GM19468 (cell line): Measurements from ENCODE around the gene FBLIM1.

Experiments
- ATAC-seq: cut with Tn5 transposase; IDR thresholded peaks from one replicate; pipeline ENCODE4 v1.9.1; 2021; ENCODE audit warnings: mild to moderate bottlenecking, moderate library complexity, moderate number of reproducible peaks; ENCODE audit not compliant: unreplicated experiment; ENCODE audit errors: extremely low read depth

Gene FBLIM1

GRCh38 chr1:15730423-15730822 is 28.2 kb upstream of the FBLIM1 start:
- no peak for ATAC-seq

- no peak for ATAC-seq
Measured at GRCh38 chr1:15730936-15731335, 27.7 kb upstream of the FBLIM1 start.

GRCh38 chr1:15731735-15732685 is 26.6 kb upstream of the FBLIM1 start:
- no peak for ATAC-seq

- no peak for ATAC-seq
Measured at GRCh38 chr1:15732686-15733081, 25.9 kb upstream of the FBLIM1 start.

- ATAC-seq = no peak
Measured at GRCh38 chr1:15733218-15733725, 25.3 kb upstream of the FBLIM1 start.

- ATAC-seq = no peak
Measured at GRCh38 chr1:15733726-15734226, 24.8 kb upstream of the FBLIM1 start.

GRCh38 chr1:15734296-15734695 is 24.3 kb upstream of the FBLIM1 start:
- no peak for ATAC-seq

- no peak for ATAC-seq
Measured at GRCh38 chr1:15734901-15735300, 23.7 kb upstream of the FBLIM1 start.

- no peak for ATAC-seq
Measured at GRCh38 chr1:15735304-15736037, 23.1 kb upstream of the FBLIM1 start.

GRCh38 chr1:15736038-15736891 is 22.3 kb upstream of the FBLIM1 start, which contains the start of gene SLC25A34:
Gene SLC25A34 (plus strand): TSS chr1:15736258. CDS start chr1:15736486, 228 bp downstream.
- ATAC-seq = no peak

GRCh38 chr1:15736892-15737261 is 21.7 kb upstream of the FBLIM1 start:
- ATAC-seq = no peak

- no peak for ATAC-seq
Measured at GRCh38 chr1:15737324-15738319, 21.0 kb upstream of the FBLIM1 start.

- ATAC-seq = no peak
Measured at GRCh38 chr1:15738416-15739113, 20.0 kb upstream of the FBLIM1 start.

GRCh38 chr1:15739259-15739658 is 19.3 kb upstream of the FBLIM1 start:
- ATAC-seq = no peak

- no peak for ATAC-seq
Measured at GRCh38 chr1:15739745-15740144, 18.9 kb upstream of the FBLIM1 start.

GRCh38 chr1:15740924-15741850 is 17.4 kb upstream of the FBLIM1 start:
- ATAC-seq = no peak

GRCh38 chr1:15742339-15742801 is 16.2 kb upstream of the FBLIM1 start, which contains the start of gene TMEM82:
Gene TMEM82 (plus strand): TSS chr1:15742499. CDS start chr1:15742560, 61 bp downstream.
- ATAC-seq = no peak
